GM20431 (cell line): ENCODE measurements around the gene OCIAD1.
"Not testable (repeated sequence)": the region's sequence is repeated elsewhere in the genome, so short reads cannot be mapped to it uniquely, and the experiment has no call there.

ENCODE experiments used
- in situ Hi-C: fragments of 300-500 bp; cut with MseI, MboI; formaldehyde crosslinking; loops from one replicate; pipeline ENCODE4 v1.15.0; 2020; ENCODE audit warnings: low sequenced_read_pairs; ENCODE audit not compliant: unreplicated experiment

OCIAD1 gene

GRCh38 chr4:48816297-48816696 is 14.6 kb upstream of the OCIAD1 start:
- in situ Hi-C loops = not testable (repeated sequence)

- in situ Hi-C loops = no loop called here
Observed at GRCh38 chr4:48816971-48817370, 13.9 kb upstream of the OCIAD1 start.

GRCh38 chr4:48821431-48821830 is 9.5 kb upstream of the OCIAD1 start:
- in situ Hi-C loops = not testable (repeated sequence)

GRCh38 chr4:48827622-48828021 is 3.3 kb upstream of the OCIAD1 start:
- in situ Hi-C loops = no loop called here

GRCh38 chr4:48831532-48832030 is 693 bp downstream of the OCIAD1 start:
- in situ Hi-C loops = no loop called here

- in situ Hi-C loops = no loop called here
Observed at GRCh38 chr4:48832571-48832970, 1.7 kb downstream of the OCIAD1 start.

GRCh38 chr4:48836658-48837057 is 5.8 kb downstream of the OCIAD1 start:
- in situ Hi-C loops = no loop called here

GRCh38 chr4:48841045-48841827 is 10.3 kb downstream of the OCIAD1 start:
- in situ Hi-C loops = no loop called here

GRCh38 chr4:48844843-48845242 is 14.0 kb downstream of the OCIAD1 start:
- in situ Hi-C loops = no loop called here

- in situ Hi-C loops = not testable (repeated sequence)
Observed at GRCh38 chr4:48848799-48849198, 17.9 kb downstream of the OCIAD1 start.

GRCh38 chr4:48851651-48852050 is 20.8 kb downstream of the OCIAD1 start:
- in situ Hi-C loops = no loop called here

- in situ Hi-C loops = no loop called here
Observed at GRCh38 chr4:48853604-48854394, 22.9 kb downstream of the OCIAD1 start.

GRCh38 chr4:48854395-48854683 is 23.5 kb downstream of the OCIAD1 start:
- in situ Hi-C loops = no loop called here

GRCh38 chr4:48854982-48855381 is 24.1 kb downstream of the OCIAD1 start:
- in situ Hi-C loops = no loop called here

GRCh38 chr4:48858130-48858529 is 27.2 kb downstream of the OCIAD1 start:
- in situ Hi-C loops = no loop called here

- in situ Hi-C loops = no loop called here
Observed at GRCh38 chr4:48862038-48862437, 31.1 kb downstream of the OCIAD1 start.

- in situ Hi-C loops = no loop called here
Observed at GRCh38 chr4:48862661-48863060, 31.8 kb downstream of the OCIAD1 start.

- in situ Hi-C loops = no loop called here
Observed at GRCh38 chr4:48863728-48864127, 32.8 kb downstream of the OCIAD1 start.

- in situ Hi-C loops = not testable (repeated sequence)
Observed at GRCh38 chr4:48864696-48865095, 33.8 kb downstream of the OCIAD1 start.

- in situ Hi-C loops = no loop called here
Observed at GRCh38 chr4:48877827-48878535, 47.1 kb downstream of the OCIAD1 start.
